CD4-positive, alpha-beta memory T cell (primary cell): ENCODE data around the gene CKB. TPM values are rescaled to one million over a fixed set of nuclear protein-coding genes. Genes with fewer than 3 reads are reported as not detected.

Source experiments
- CTCF ChIA-PET: fragments of 350-600 bp; sonication (Branson Sonifier 250); formaldehyde crosslinking; loops from one replicate; lab custom pipeline; 2021; ENCODE audit warnings: inconsistent platforms; ENCODE audit not compliant: partially characterized antibody; lab: Charles Lee
- POLR2A ChIA-PET: fragments of 350-600 bp; sonication (Branson Sonifier 250); formaldehyde crosslinking; loops from one replicate; lab custom pipeline; 2021; ENCODE audit not compliant: partially characterized antibody; lab: Charles Lee
- DNase-seq, 5 donors: peaks; one replicate each; pipeline versions ENCODE4 v3.0.0 to v3.0.0-alpha.2; 2020 to 2022; ENCODE audit warnings: mixed read lengths in 1 of 5
- H3K27ac ChIP-seq: one replicate; pipeline ENCODE4 v1.7.0; 2013; ENCODE audit warnings: low read depth, low read length
- H3K27me3 ChIP-seq: 2 replicates; pipeline ENCODE4 v1.7.0; 2013; ENCODE audit warnings: mild to moderate bottlenecking, low read length, moderate library complexity; ENCODE audit not compliant: insufficient read depth
- H3K36me3 ChIP-seq: 2 replicates; pipeline ENCODE4 v1.7.0; 2013; ENCODE audit warnings: mild to moderate bottlenecking, low read length, moderate library complexity; ENCODE audit not compliant: insufficient read depth
- H3K4me1 ChIP-seq: 2 replicates; pipeline ENCODE4 v1.7.0; 2013; ENCODE audit warnings: mild to moderate bottlenecking, low read length, moderate library complexity; ENCODE audit not compliant: insufficient read depth
- H3K4me3 ChIP-seq, 2 donors: one replicate each; pipeline ENCODE4 v1.7.0; 2013; ENCODE audit warnings: low read length in 2 of 2, mild to moderate bottlenecking in 1 of 2
- H3K9me3 ChIP-seq, 2 donors: one replicate each; pipeline ENCODE4 v1.7.0; 2013; ENCODE audit warnings: low read length in 2 of 2, control low read depth in 1 of 2; ENCODE audit not compliant: control insufficient read depth in 1 of 2
- H3K27ac Mint-ChIP-seq, 7 donors: one replicate each; pipeline ENCODE4 v1.8.0; 2020 to 2021; ENCODE audit warnings: mixed read lengths in 7 of 7, mild to moderate bottlenecking in 6 of 7, inconsistent platforms in 3 of 7, moderate library complexity in 3 of 7
- H3K27me3 Mint-ChIP-seq, 2 donors: one replicate each; pipeline ENCODE4 v1.8.0; 2020 to 2021; ENCODE audit warnings: mixed read lengths in 2 of 2
- H3K36me3 Mint-ChIP-seq, 2 donors: one replicate each; pipeline ENCODE4 v1.8.0; 2020 to 2021; ENCODE audit warnings: mixed read lengths in 2 of 2, inconsistent platforms in 1 of 2, mild to moderate bottlenecking in 1 of 2
- H3K4me1 Mint-ChIP-seq, 4 donors: one replicate each; pipeline ENCODE4 v1.8.0; 2020 to 2021; ENCODE audit warnings: mixed read lengths in 4 of 4, mild to moderate bottlenecking in 1 of 4
- H3K4me3 Mint-ChIP-seq, 8 donors: one replicate each; pipeline ENCODE4 v1.8.0; 2020 to 2021; ENCODE audit warnings: mixed read lengths in 8 of 8, mild to moderate bottlenecking in 7 of 8, moderate library complexity in 6 of 8, inconsistent platforms in 3 of 8
- H3K9me3 Mint-ChIP-seq, 8 donors: one replicate each; pipeline ENCODE4 v1.8.0; 2020 to 2021; ENCODE audit warnings: mixed read lengths in 8 of 8, mild to moderate bottlenecking in 5 of 8, inconsistent platforms in 3 of 8, moderate library complexity in 1 of 8
- intact Hi-C: fragments of 100-400 bp; cut with micrococcal nuclease; formaldehyde crosslinking; loops from one replicate; pipeline ENCODE4 v1.15.1; 2023
- polyA plus RNA-seq, 2 donors: library from polyadenylated mRNA; unstranded; fragments of 300-500 nt; fragmentation: Illumina TruSeq; gene quantifications; one replicate each; pipeline ENCODE4 v1.2.3, GENCODE V29; 2021
- total RNA-seq, 2 experiments: library from RNA; stranded (reverse); gene quantifications; one replicate each; pipeline ENCODE4 v1.2.3, GENCODE V29; 2021

CKB gene
- total and polyA plus RNA-seq, 4 experiments from 2014 or later: 2.0 to 3.0 (median 2.5) TPM

DNA sequence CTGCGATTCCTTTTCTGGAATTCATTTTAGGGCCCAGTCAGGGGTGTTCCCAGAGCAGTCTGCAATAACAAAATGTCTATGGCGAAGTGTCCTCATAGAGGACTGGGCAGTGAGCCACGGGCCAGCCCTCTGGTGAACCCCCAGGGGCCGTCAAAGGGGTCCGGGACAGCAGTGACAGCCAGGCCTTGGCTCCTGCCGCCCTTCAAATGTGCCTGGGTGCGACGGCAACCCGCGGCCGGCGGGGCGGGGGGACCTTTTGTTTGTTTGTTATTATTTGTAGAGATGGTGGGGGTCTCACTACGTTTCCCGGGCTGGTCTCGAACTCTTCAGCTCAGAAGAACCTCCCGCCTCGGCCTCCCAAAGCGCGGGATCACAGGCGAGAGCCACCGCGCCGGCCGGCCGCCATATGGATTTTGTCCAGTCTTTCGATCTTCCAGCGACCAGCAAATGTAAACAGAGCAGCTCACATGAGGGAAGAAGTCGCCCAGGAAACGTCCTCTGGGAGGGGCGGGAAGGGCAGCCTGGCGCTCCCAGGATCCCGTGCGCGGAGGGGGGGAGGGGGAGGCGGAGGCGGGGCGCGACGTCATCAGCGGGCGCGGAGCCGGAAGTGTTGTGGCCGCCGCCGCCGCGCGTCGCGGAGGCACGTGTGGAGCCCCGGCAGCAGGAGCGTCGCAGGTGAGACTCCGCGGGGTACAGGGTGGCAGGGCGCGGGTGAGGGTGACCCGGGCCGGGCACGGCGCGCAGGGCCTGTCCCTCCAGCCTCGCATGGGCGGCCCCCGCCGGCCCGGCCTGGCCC is 6.2 kb upstream of the CKB start, which contains the start of gene TRMT61A:
Gene TRMT61A, plus strand, starts transcription at position 610 of the 796 bp plus-strand sequence. CDS start 783 bp downstream, outside the sequence.
- ChIA-PET CTCF (interaction anchor here (1.4 to 2.4 kb wide), 3 partner anchors 10 to 100 kb away, joined by 3 to 12 read pairs (median 3); partner anchors contain the start of gene KLC1), POLR2A (interaction anchor here (0.7 to 5.9 kb wide), 10 partner anchors 7 to 195 kb away, joined by 3 to 31 read pairs (median 5); partner anchors contain the start of genes BAG5, CKB, COA8 and EIF5)
- peak within 1 kb of the TSS; percentile 76 for H3K27ac ChIP-seq
- no peaks in the 10 kb centered on the region for H3K9me3 ChIP-seq
- H3K4me3 ChIP-seq: peak within 1 kb of the TSS; percentile 71 to 93
- H3K4me1 ChIP-seq: peaks cover 30% of the 10 kb centered on the region
- no peaks in the 10 kb centered on the region for H3K27me3 ChIP-seq
- Mint-ChIP-seq H3K27me3 (no peaks in the 10 kb centered on the region), H3K4me3 (peak within 1 kb of the TSS; percentile 91 to 96 (median 93)), H3K4me1 (peaks cover 17 to 53% (median 26%) of the 10 kb centered on the region in 4 donors), H3K27ac (peak within 1 kb of the TSS; percentile 95 to 97 (median 96)), H3K36me3 (peaks cover 0 to 2% of the 10 kb centered on the region in 2 donors), H3K9me3 (no peaks in the 10 kb centered on the region)
- intact Hi-C loops: loop anchor here (1.0 to 2.0 kb wide), 2 partner anchors 7 to 34 kb away; partner anchors contain the start of genes BAG5 and COA8
- peak; percentile 72 to 77 (median 74) for DNase-seq
- H3K36me3 ChIP-seq: no peaks in the 10 kb centered on the region

DNA sequence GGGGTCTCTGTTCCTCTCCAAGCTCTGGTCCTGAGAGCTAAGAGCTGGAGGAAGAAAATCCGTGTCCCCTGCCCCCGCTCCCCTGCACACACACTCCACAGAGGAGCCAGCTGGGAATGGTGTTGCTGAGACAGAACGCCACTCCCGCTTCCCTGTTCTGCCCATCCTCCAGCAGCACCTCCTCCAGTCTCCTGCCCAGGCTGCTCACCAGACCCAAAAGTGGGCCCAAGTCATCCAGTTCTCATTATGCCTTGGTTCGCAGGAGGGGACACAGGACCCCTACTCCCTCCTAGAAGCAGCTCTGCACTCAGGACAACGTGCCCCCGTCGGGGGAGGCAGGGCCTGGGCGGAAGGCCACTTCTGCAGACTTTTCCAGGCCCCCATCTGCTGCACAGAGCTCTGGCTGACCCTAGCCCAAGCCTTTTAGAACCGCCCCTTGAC is 5.5 kb upstream of the CKB start:
- H3K9me3 Mint-ChIP-seq: no peaks in the 10 kb centered on the region
- peak overlapping the region; percentile 91 to 96 (median 92) for H3K4me3 Mint-ChIP-seq
- H3K4me1 Mint-ChIP-seq: peaks cover 17 to 58% (median 28%) of the 10 kb centered on the region in 4 donors
- ChIA-PET POLR2A (interaction anchor here (0.7 to 5.9 kb wide), 6 partner anchors 7 to 195 kb away, joined by 3 to 31 read pairs (median 6); partner anchors contain the start of genes BAG5, CKB, COA8 and EIF5), CTCF (interaction anchor here (2.4 kb wide), 1 partner anchor 9 kb away, joined by 12 read pairs; no protein-coding TSS in a partner anchor)
- intact Hi-C loops: loop anchor here (2.0 kb wide), 1 partner anchor 35 kb away; the partner anchor contains the start of genes BAG5 and COA8
- no peaks in the 10 kb centered on the region for H3K27me3 ChIP-seq
- H3K36me3 Mint-ChIP-seq: peaks cover 0 to 2% of the 10 kb centered on the region in 2 donors
- peaks cover 30% of the 10 kb centered on the region for H3K4me1 ChIP-seq
- peaks cover 0 to 3% of the 10 kb centered on the region in 2 donors for H3K27me3 Mint-ChIP-seq
- H3K27ac Mint-ChIP-seq: peak overlapping the region; percentile 87 to 97 (median 96)
- H3K36me3 ChIP-seq: no peaks in the 10 kb centered on the region
- no peak for DNase-seq
- no peaks in the 10 kb centered on the region for H3K9me3 ChIP-seq
- peak overlapping the region; percentile 52 to 71 for H3K4me3 ChIP-seq
- peak overlapping the region; percentile 76 for H3K27ac ChIP-seq

DNA sequence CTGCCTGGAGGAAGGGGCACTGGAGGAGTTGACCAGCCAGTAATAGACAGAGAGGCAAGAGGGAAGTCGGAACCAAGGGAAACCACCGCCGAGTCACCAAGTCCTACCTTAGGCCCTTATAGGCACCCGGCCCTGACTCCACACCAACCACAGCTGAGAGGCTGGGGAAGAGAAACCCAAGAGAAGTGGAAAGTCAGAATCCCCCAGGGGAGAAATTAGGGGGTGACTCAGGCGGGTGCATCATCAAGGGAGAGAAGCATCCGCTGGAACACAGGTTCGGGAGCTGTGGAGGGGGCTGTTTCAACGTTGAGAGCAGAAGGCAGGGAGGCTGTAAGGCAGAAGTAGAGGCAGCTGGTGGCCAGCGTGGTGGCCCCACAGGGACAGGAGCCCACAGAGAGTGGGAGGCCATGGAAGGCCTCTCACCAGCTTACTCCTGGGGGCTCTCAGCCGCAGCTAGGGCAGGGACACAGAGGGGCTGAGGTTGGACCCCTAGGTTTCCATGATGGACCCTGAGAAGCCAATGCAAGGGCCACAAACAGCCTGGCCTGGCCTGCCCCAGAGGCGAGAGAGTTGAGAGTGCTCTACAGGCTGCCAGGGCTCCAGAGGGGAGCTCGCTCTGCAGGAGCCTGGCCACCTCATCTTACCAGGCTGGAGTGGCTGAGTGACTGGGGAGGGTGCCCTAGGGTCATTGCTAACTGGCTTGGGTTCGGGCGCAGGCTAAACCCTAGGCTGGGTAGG is 4.9 kb upstream of the CKB start:
- Mint-ChIP-seq H3K27ac (peak overlapping the region; percentile 61 to 97 (median 78)), H3K36me3 (peaks cover 0 to 2% of the 10 kb centered on the region in 2 donors), H3K9me3 (no peaks in the 10 kb centered on the region), H3K27me3 (peaks cover 0 to 3% of the 10 kb centered on the region in 2 donors), H3K4me1 (peaks cover 17 to 58% (median 28%) of the 10 kb centered on the region in 4 donors), H3K4me3 (peak overlapping the region; percentile 64 to 93 (median 91))
- Histone ChIP-seq H3K4me1 (peaks cover 34% of the 10 kb centered on the region), H3K27me3 (no peaks in the 10 kb centered on the region), H3K27ac (no peak overlapping the region), H3K9me3 (no peaks in the 10 kb centered on the region), H3K4me3 (no peak overlapping the region), H3K36me3 (no peaks in the 10 kb centered on the region)
- no peak for DNase-seq
- CTCF ChIA-PET: interaction anchor here (1.5 to 2.4 kb wide), 2 partner anchors 9 kb away, joined by 4 to 12 read pairs; no protein-coding TSS in a partner anchor
- intact Hi-C loops: loop anchor here (2.0 kb wide), 1 partner anchor 35 kb away; the partner anchor contains the start of genes BAG5 and COA8
- POLR2A ChIA-PET: interaction anchor here (1.2 to 5.9 kb wide), 4 partner anchors 9 to 194 kb away, joined by 5 to 31 read pairs (median 6); partner anchors contain the start of genes BAG5, COA8, EIF5 and KLC1

DNA sequence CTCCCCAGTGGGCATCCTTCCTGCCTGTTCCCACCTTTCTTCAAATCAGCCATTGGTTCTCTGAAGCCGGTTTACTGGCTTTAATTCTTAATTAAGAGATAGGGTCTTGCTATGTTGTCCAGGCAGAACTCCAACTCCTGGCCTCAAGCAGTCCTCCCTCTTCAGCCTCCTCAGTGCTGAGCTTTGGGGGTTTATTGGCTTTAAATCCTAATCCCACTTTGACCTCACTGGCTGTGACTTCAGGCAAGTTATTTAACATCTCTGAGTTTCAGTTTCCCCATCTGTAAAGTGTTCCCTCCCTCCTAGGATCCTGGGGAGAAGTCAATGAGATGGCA is 4.3 kb upstream of the CKB start:
- Histone ChIP-seq H3K4me3 (no peak overlapping the region), H3K9me3 (no peaks in the 10 kb centered on the region), H3K4me1 (peaks cover 38% of the 10 kb centered on the region), H3K36me3 (no peaks in the 10 kb centered on the region), H3K27me3 (no peaks in the 10 kb centered on the region), H3K27ac (no peak overlapping the region)
- Mint-ChIP-seq H3K27ac (peak overlapping the region in 6 of 7 donors; percentile 42 to 95 (median 76)), H3K9me3 (no peaks in the 10 kb centered on the region), H3K4me1 (peaks cover 17 to 56% (median 28%) of the 10 kb centered on the region in 4 donors), H3K36me3 (peaks cover 0 to 2% of the 10 kb centered on the region in 2 donors), H3K4me3 (peak overlapping the region in 3 of 8 donors; percentile 15 to 91 (median 74)), H3K27me3 (peaks cover 0 to 3% of the 10 kb centered on the region in 2 donors)
- no peak for DNase-seq
- intact Hi-C loops: no loop called here
- CTCF ChIA-PET: interaction anchor here (1.5 kb wide), 1 partner anchor 8 kb away, joined by 4 read pairs; no protein-coding TSS in a partner anchor
- POLR2A ChIA-PET: interaction anchor here (5.9 kb wide), 1 partner anchor 35 kb away, joined by 31 read pairs; the partner anchor contains the start of genes BAG5 and COA8

DNA sequence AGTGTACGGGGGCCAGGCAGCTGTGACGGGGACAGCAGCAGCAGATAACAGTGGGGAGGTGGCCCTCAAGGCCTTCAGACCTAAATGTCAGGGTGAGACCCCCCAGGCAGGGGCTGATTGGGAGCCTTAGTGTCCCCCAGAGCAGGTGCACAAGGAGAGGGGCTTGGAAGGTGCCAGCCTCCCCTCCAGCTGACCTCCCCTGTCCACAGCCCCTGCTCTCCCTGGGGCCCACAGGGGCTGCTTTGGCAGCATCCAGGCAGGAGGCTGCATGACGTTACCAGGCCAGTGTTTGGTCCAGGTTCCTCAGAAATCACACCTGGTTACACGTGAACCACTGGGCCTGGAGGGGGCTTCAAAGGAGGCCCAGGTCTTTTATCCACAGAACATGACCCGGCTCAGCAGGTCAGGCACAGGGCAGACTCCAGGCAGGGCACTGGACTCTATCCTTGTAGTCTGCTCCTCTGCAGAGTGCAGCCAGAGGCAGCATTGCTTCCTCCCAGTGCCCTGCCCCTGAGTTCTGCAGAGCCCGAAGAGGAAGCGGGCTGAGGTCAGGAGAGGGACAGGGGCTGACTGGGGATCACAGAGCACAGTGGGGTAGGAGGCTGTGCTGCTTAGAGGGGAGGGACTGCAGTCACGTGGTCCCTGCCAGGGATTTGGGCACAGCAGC is 3.8 kb upstream of the CKB start:
- Mint-ChIP-seq H3K27ac (peak overlapping the region in 3 of 7 donors; percentile 6 to 76 (median 35)), H3K9me3 (no peaks in the 10 kb centered on the region), H3K27me3 (peaks cover 0 to 3% of the 10 kb centered on the region in 2 donors), H3K4me1 (peaks cover 17 to 51% (median 26%) of the 10 kb centered on the region in 4 donors), H3K36me3 (peaks cover 0 to 2% of the 10 kb centered on the region in 2 donors), H3K4me3 (no peak overlapping the region)
- Histone ChIP-seq H3K4me1 (peaks cover 38% of the 10 kb centered on the region), H3K36me3 (no peaks in the 10 kb centered on the region), H3K9me3 (no peaks in the 10 kb centered on the region), H3K27me3 (no peaks in the 10 kb centered on the region), H3K4me3 (no peak overlapping the region), H3K27ac (no peak overlapping the region)
- ChIA-PET CTCF (interaction anchor here (1.5 kb wide), 1 partner anchor 8 kb away, joined by 4 read pairs; no protein-coding TSS in a partner anchor), POLR2A (interaction anchor here (5.9 kb wide), 1 partner anchor 36 kb away, joined by 31 read pairs; the partner anchor contains the start of genes BAG5 and COA8)
- no peak for DNase-seq
- intact Hi-C loops: no loop called here
